ENCODE data around the gene CA10.

CA10 gene

DNA sequence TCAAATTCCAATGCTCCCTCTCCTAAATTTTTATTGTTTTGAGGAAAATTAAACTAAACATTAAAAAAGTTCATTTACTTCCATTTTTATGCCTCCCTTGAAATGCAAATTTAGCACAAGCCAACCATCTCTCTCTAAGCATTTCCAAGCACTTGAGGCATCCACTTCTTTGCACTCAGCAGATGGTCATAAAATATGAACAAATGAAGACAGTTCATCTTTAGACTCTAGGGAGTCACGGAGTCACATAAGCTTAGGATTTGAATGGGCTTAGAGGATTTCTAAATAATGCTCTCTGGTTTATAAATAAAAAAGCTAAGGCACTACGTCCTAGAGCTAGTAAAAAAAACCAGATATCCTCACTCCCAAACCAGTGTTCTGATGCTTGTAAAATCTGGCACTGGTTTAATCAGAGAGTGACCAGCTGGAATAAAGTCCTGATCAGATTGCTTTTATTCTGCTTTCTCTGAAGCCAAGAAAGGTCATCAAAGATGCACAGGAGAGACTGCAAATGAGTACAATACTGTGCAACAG is 204.2 kb downstream of the CA10 start:
- Mint-ChIP-seq H3K27me3 (peaks cover 12% of the 10 kb centered on the region), H3K4me1 (no peaks in the 10 kb centered on the region), H3K27ac (no peak overlapping the region)

DNA sequence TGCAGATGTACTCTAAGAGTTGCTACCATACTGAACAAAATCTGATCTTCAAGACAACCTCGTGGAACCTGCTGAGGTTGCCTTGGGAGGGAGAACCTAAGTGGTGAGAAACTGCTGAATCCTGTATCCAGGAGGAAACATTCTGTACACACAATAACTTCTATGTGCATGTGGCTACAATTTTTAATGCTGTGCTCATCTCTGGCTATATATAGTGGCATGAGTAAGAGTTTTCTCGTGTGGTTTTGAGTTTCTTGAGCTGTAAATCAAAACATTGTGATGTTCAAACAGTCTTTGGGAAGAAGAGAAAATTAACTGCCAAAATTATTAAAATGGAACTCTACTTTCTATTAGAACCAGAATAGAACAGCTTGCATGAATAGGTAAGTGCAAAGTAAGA is 206.8 kb downstream of the CA10 start:
- Mint-ChIP-seq H3K4me3 (no peak overlapping the region), H3K36me3 (no peaks in the 10 kb centered on the region), H3K4me1 (no peaks in the 10 kb centered on the region), H3K27ac (no peak overlapping the region), H3K27me3 (peaks cover 9% of the 10 kb centered on the region), H3K9me3 (peaks cover 5% of the 10 kb centered on the region)

More for the DNA sequence above, 204.2 kb downstream of the CA10 start:
- Mint-ChIP-seq H3K4me3 (no peak overlapping the region), H3K36me3 (no peaks in the 10 kb centered on the region), H3K9me3 (peaks cover 5% of the 10 kb centered on the region)

DNA sequence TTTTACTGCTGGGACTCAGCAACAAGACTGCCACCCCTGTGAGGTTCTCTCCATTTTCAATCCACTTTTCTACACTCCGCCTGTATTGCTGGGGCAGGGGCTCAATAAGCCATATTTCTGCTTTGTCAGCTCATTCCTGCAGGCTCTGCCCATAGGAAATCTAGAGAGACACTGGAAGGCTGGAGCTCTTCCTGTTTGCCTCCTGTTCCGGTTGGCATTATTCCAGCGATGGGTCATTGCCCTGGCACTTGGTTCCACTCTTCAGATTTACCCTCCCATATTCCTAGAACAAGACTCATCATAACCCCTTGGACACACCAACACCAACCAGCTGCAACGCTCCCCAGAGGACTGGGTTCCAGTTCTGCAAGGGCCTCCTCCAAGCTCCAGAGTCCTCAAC is 210.4 kb downstream of the CA10 start:
- Mint-ChIP-seq H3K9me3 (peaks cover 5% of the 10 kb centered on the region), H3K4me1 (no peaks in the 10 kb centered on the region), H3K4me3 (no peak overlapping the region), H3K27me3 (peaks cover 8% of the 10 kb centered on the region), H3K36me3 (no peaks in the 10 kb centered on the region), H3K27ac (no peak overlapping the region)

DNA sequence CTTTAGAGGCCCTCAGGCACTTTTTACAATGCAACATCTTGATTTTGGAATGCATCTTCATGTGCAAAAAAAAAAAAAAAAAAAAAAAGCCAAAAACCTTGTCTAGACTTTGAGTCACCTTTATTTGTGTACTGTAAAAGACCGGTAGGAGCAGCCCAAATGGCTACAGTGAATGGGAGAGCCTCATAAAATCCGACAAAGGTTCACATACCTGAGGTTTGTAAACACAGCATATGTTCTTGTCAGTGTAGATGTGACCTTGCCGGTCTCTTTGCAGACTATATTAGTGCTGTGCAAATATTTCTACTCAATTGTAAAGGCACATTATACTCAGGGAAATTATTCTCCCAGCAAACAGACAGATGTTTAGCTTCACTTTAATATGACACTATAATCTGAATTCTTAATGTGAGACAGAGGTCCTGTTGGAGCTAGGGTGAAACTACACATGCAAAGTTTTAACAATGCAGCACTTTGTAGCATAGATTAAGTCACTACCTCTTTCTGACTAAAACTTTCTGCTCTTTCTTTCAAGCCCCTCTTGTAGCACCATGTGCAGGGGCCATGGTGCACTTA is 211.3 kb downstream of the CA10 start:
- H3K36me3 Mint-ChIP-seq: no peaks in the 10 kb centered on the region
- no peak overlapping the region for H3K4me3 Mint-ChIP-seq
- H3K9me3 Mint-ChIP-seq: peaks cover 4% of the 10 kb centered on the region
- no peak overlapping the region for H3K27ac Mint-ChIP-seq
- H3K27me3 Mint-ChIP-seq: peaks cover 8% of the 10 kb centered on the region
- H3K4me1 Mint-ChIP-seq: no peaks in the 10 kb centered on the region

DNA sequence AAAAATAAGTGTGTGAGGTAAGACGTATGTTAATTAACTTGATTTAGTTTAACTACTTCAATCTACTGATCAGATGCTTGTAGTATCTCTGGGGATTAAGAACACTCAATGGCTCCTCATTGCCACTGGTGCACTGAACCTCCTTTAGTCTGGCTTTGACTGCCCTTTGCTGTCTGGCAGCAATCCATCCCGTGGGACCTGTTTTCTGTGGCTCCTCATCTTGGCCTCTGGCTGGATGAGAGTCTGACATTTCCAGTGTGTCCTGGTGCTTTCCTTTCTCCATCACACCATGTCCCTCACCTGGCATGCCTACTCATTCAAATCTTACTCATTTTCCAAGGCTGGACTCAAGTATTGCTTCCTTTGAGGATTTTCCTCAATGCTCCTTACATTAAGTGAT is 212.2 kb downstream of the CA10 start:
- Mint-ChIP-seq H3K9me3 (no peaks in the 10 kb centered on the region), H3K27ac (no peak overlapping the region), H3K4me1 (no peaks in the 10 kb centered on the region), H3K36me3 (no peaks in the 10 kb centered on the region), H3K27me3 (peaks cover 6% of the 10 kb centered on the region), H3K4me3 (no peak overlapping the region)

DNA sequence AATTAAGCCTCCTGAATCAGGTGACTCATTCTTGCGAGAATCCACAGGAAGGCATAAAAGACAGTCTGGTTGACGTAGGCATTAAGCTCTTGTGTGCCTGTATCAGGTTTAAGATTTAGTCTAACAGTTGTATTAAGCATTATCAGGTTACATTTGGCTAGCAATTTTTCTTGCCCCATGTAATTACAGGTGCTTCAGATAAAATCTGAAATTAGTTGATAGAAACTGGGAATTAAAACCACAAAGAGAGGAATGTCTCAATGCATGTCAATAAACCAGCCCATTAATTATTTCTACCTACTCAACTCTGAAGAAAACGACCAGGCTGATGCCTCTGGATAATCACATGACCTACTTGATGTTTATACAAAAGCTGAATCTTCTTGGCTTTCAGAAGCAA is 217.2 kb downstream of the CA10 start:
- H3K27me3 Mint-ChIP-seq: peaks cover 2% of the 10 kb centered on the region
- H3K36me3 Mint-ChIP-seq: no peaks in the 10 kb centered on the region
- no peaks in the 10 kb centered on the region for H3K4me1 Mint-ChIP-seq
- H3K9me3 Mint-ChIP-seq: no peaks in the 10 kb centered on the region
- no peak overlapping the region for H3K27ac Mint-ChIP-seq
- no peak overlapping the region for H3K4me3 Mint-ChIP-seq

DNA sequence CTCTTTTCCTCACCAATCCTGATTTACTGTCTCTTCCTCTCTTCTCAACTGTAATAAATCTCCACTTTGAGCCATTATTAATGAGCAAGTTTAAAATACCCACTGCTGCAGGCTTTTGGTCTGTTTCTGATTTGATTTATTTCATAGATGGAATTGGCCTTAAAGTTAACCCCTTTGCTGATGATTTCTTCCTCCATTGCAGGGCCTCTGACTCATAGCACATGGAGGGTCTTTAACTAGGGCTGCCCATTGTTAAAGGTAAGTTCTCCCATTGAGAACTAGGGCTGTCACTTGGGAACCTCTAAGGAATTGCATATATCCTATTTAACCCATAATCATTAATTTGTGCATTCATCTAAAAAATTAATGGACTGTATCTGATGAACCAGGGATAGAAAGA is 221.2 kb downstream of the CA10 start:
- Mint-ChIP-seq H3K4me1 (no peaks in the 10 kb centered on the region), H3K27ac (no peak overlapping the region), H3K27me3 (peaks cover 3% of the 10 kb centered on the region), H3K36me3 (no peaks in the 10 kb centered on the region), H3K9me3 (no peaks in the 10 kb centered on the region), H3K4me3 (no peak overlapping the region)

DNA sequence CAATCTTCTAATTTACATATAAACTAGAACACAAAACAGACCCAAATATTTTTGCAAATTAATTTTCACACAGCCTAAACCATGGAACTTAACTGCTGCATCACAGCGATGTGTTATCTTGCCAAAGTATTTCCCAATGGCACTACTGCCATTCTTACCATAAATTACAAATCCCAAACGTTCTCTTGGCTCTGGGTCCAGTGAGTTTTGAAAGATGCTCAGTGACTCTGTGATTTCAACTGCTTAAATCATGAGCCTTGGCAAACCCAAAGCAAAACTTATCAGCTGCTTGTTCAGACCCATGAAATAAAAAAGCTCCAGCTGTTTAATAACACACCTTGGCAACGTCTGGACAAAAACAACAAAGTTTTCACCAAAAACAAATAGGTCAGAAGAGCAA is 223.0 kb downstream of the CA10 start:
- Mint-ChIP-seq H3K27me3 (peaks cover 3% of the 10 kb centered on the region), H3K4me1 (no peaks in the 10 kb centered on the region), H3K27ac (no peak overlapping the region), H3K9me3 (no peaks in the 10 kb centered on the region), H3K4me3 (no peak overlapping the region), H3K36me3 (no peaks in the 10 kb centered on the region)

DNA sequence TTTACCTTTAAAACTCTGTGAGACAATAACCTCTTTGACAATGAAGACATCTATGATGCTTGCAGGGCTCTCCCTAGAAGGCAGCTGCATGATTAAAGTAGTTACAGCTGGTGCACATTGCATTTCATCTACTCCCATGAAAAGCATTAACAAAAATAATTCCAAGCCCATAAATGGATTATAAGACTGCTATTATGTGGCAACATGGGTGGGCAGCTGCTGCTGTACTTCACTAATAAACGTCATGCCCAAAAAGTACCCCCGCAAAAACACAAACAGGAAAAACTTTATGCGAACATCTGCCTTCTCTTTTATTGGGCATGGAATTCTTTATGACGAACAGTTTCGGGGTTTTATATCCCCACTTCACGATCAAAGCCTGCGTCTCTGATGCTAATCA is 224.9 kb downstream of the CA10 start:
- Mint-ChIP-seq H3K27ac (no peak overlapping the region), H3K4me1 (no peaks in the 10 kb centered on the region), H3K27me3 (peaks cover 6% of the 10 kb centered on the region), H3K9me3 (no peaks in the 10 kb centered on the region), H3K36me3 (no peaks in the 10 kb centered on the region), H3K4me3 (no peak overlapping the region)

DNA sequence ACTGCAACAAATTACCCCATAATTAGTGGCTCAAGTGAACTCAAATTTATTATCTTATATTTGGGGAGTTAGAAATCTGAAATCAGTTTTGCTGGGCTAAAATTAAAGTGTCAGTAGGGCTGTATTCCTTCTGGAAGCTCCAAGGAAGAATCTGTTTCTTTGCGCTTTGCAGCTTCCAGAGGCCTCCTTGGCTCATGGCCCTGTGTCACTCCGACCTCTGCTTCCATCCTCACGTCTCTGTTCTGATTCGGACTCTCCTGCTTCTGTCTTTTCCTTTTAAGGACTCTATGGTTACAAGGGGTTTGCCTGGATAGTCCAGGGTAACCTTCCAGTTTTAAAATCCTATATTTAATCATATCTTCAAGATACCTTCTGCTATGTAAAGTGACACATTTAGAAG is 232.1 kb downstream of the CA10 start:
- no peaks in the 10 kb centered on the region for H3K9me3 Mint-ChIP-seq
- peaks cover 14% of the 10 kb centered on the region for H3K27me3 Mint-ChIP-seq
- H3K36me3 Mint-ChIP-seq: no peaks in the 10 kb centered on the region
- no peak overlapping the region for H3K27ac Mint-ChIP-seq
- no peak overlapping the region for H3K4me3 Mint-ChIP-seq
- no peaks in the 10 kb centered on the region for H3K4me1 Mint-ChIP-seq

DNA sequence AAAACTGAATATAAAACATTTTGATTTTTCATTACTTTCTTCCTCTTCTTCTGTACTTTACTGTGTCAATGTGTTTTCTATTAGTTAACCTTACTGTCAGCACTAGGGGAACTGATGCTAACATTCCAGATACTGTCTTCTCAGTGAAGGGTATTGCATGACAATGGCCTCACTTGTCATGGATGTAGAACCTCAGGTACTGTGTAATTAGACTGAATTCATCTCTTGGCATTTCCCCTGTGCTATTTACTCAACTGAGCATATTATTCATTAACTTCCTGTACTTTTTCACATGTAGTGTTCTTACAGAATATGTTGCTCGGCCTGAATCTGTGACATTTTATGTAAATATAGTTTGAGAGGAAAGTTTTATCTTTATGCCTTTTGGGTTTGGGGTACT is 237.0 kb downstream of the CA10 start:
- Mint-ChIP-seq H3K9me3 (no peaks in the 10 kb centered on the region), H3K4me1 (no peaks in the 10 kb centered on the region), H3K27ac (no peak overlapping the region), H3K36me3 (no peaks in the 10 kb centered on the region), H3K27me3 (peaks cover 9% of the 10 kb centered on the region), H3K4me3 (no peak overlapping the region)

DNA sequence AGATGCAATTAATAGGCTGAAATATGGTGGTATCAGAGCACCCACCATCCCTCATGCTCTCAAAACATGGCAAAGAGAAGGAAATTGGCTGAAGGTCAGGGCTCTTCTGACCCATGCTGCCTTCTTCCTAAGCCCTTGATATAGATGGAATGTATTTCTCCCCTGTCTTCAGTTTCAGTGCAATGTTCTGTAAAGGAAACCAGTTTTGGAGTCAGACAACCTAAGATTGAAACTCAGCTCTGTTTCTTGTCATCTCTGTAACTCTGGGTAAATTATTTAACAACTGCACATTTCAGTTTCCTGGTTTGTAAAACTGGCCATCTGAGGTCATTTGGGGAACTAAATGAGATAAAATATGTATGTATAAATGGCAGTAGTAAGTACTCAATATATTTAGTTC is 243.9 kb downstream of the CA10 start:
- Mint-ChIP-seq H3K36me3 (no peaks in the 10 kb centered on the region), H3K27me3 (peaks cover 5% of the 10 kb centered on the region), H3K4me1 (no peaks in the 10 kb centered on the region), H3K27ac (no peak overlapping the region), H3K9me3 (no peaks in the 10 kb centered on the region), H3K4me3 (no peak overlapping the region)

DNA sequence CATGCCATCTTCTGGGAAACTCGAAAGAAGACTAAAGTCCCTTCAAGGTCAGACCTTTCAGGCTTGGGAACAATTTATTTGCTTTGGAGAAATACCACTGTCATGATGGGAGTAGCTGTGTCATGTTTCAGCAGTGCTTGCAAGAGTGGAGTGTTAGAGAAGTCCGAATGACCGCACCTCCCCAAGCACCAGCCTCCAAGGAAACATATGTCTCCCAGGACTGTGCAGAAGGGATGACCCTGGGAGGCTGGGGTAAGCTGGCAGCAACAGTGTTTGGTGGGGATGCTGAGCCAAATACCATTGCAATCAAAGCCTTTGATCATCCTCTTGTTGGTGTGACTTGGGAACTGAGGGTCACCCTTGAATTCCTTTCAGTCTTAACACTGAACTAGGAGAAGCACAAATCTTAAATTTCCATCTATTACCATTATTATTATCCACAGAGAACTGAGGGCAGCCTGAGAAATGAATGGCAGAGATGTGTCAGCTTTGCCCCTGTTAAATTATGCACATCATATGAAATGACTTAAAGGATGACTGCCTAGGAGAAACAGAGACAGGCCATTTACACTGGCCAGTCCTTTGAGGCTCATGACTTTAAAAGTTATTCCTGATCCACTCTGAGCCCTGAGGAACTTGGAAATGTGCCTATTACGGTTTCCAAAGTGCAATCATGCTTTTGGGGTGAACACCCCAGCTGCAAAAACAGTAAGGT is 244.9 kb downstream of the CA10 start:
- Mint-ChIP-seq H3K9me3 (no peaks in the 10 kb centered on the region), H3K27me3 (peaks cover 8% of the 10 kb centered on the region), H3K27ac (no peak overlapping the region), H3K4me3 (no peak overlapping the region), H3K4me1 (no peaks in the 10 kb centered on the region), H3K36me3 (no peaks in the 10 kb centered on the region)

DNA sequence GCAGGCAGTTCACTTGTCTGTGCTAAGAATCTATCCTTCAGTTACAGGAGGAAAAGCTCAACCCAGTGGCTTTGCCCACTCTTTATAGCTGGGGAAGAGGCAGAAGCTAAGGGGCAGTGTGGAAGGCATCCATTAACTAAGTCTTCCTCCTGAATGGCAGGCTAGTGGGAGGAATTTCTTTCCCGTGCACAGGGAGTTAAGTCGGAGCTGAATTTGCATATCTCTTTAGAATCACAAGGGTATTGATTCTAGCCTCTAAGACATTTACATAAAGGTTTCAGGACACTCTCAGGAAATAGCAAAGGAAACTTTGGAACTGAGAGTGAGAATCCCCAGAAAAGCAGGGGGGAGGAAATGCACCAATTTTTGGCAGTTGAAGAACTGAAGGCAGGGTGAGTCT is 245.6 kb downstream of the CA10 start:
- peaks cover 8% of the 10 kb centered on the region for H3K27me3 Mint-ChIP-seq
- H3K4me1 Mint-ChIP-seq: no peaks in the 10 kb centered on the region
- H3K36me3 Mint-ChIP-seq: no peaks in the 10 kb centered on the region
- H3K4me3 Mint-ChIP-seq: no peak overlapping the region
- H3K27ac Mint-ChIP-seq: no peak overlapping the region
- H3K9me3 Mint-ChIP-seq: no peaks in the 10 kb centered on the region

DNA sequence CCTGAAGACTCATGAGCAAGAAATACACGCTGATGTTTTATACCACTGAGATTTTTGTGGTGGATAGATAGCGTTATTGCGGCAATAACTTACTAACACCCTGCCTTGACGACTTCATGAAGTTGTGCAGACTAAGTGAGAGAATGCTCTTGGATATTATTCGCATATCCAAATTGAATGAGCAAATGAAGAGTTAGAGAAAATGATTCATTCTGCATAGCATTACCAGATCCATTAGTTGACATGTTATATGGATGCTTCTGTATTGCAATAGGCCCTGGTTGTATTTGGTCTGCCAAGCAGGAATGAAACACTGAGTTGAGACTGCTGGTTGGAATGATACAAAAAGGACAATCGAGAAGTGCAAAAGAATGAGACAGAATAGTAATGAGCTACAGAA is 247.3 kb downstream of the CA10 start:
- H3K36me3 Mint-ChIP-seq: no peaks in the 10 kb centered on the region
- no peak overlapping the region for H3K27ac Mint-ChIP-seq
- H3K4me1 Mint-ChIP-seq: no peaks in the 10 kb centered on the region
- H3K9me3 Mint-ChIP-seq: no peaks in the 10 kb centered on the region
- H3K4me3 Mint-ChIP-seq: no peak overlapping the region
- peaks cover 12% of the 10 kb centered on the region for H3K27me3 Mint-ChIP-seq

DNA sequence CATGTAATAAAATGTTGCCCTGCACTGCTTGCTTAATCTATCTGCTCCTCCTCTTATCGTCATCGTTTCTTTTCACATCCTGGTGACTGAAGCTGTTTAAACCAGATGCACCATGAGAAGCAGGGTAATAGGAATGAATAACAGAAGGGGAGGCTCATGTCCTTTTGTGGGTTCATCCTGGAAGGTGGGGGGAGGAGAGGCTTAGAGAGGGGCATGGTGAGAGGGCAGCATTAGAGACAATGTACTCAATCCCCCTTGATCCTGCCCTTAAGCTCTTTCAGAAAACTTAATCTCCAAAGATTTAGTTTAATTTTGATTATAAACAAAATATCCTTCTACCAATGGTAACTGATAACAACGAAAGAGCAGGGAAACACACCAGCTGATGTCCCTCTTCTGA is 248.5 kb downstream of the CA10 start:
- Mint-ChIP-seq H3K4me3 (no peak overlapping the region), H3K27ac (no peak overlapping the region), H3K36me3 (no peaks in the 10 kb centered on the region), H3K4me1 (no peaks in the 10 kb centered on the region), H3K9me3 (no peaks in the 10 kb centered on the region), H3K27me3 (peaks cover 11% of the 10 kb centered on the region)
